ENCODE measurements around the gene EMD.
A peak's percentile ranks its signal among the peaks of the same experiment; 100 is the strongest.
"Not testable (repeated sequence)": the region's sequence is repeated elsewhere in the genome, so short reads cannot be mapped to it uniquely, and the experiment has no call there.

EMD gene

GRCh38 chrX:154371017-154371788, 7.9 kb upstream of the EMD start:
- peak; percentile 83 for DNase-seq (ENCODE audit: low spot score)

- DNase-seq (ENCODE audit: low spot score): no peak
Observed at GRCh38 chrX:154371789-154372300, 7.2 kb upstream of the EMD start.

GRCh38 chrX:154372612-154373022, 6.5 kb upstream of the EMD start:
- no peak for DNase-seq (ENCODE audit: low spot score)

- DNase-seq (ENCODE audit: low spot score): peak; percentile 56
Observed at GRCh38 chrX:154373340-154374306, 5.5 kb upstream of the EMD start.

GRCh38 chrX:154374313-154375155, 4.6 kb upstream of the EMD start, which contains the start of gene FLNA:
FLNA (minus strand) TSS chrX:154374634; CDS start chrX:154371245, 3,389 bp downstream.
- DNase-seq (ENCODE audit: low spot score): no peak

GRCh38 chrX:154375156-154375504, 4.0 kb upstream of the EMD start:
- no peak for DNase-seq (ENCODE audit: low spot score)

GRCh38 chrX:154376774-154377173, 2.3 kb upstream of the EMD start:
- DNase-seq (ENCODE audit: low spot score): no peak

GRCh38 chrX:154378059-154378798, 866 bp upstream of the EMD start:
- peak; percentile 82 for DNase-seq (ENCODE audit: low spot score)

- DNase-seq (ENCODE audit: low spot score): no peak
Observed at GRCh38 chrX:154379569-154379951, 465 bp downstream of the EMD start.

GRCh38 chrX:154380153-154380552, 1.1 kb downstream of the EMD start:
- no peak for DNase-seq (ENCODE audit: low spot score)

- no peak for DNase-seq (ENCODE audit: low spot score)
Observed at GRCh38 chrX:154380787-154381186, 1.7 kb downstream of the EMD start.

GRCh38 chrX:154381271-154381670, 2.2 kb downstream of the EMD start:
- no peak for DNase-seq (ENCODE audit: low spot score)

GRCh38 chrX:154382483-154383069, 3.5 kb downstream of the EMD start:
- DNase-seq (ENCODE audit: low spot score): no peak

- DNase-seq (ENCODE audit: low spot score): no peak
Observed at GRCh38 chrX:154383359-154384283, 4.5 kb downstream of the EMD start.

- no peak for DNase-seq (ENCODE audit: low spot score)
Observed at GRCh38 chrX:154384284-154384892, 5.3 kb downstream of the EMD start.

- not testable (repeated sequence) for DNase-seq (ENCODE audit: low spot score)
Observed at GRCh38 chrX:154388094-154388493, 9.0 kb downstream of the EMD start.

GRCh38 chrX:154388649-154389048, 9.6 kb downstream of the EMD start:
- DNase-seq (ENCODE audit: low spot score): not testable (repeated sequence)

GRCh38 chrX:154389812-154390747, 11.0 kb downstream of the EMD start:
- DNase-seq (ENCODE audit: low spot score): not testable (repeated sequence)

Data from D341Med (cell line).